ENCODE results near the gene CD58.
"Not testable (repeated sequence)": the region's sequence is repeated elsewhere in the genome, so short reads cannot be mapped to it uniquely, and the experiment has no call there.

GRCh38 chr1:116606067-116606466 is 35.2 kb upstream of the CD58 start:
- not testable (repeated sequence) for TF ChIP-seq CTCF (IDR thresholded peaks at IDR 0.05); ELF4 (CRISPR knock-in tag; IDR thresholded peaks at IDR 0.05; ENCODE audit: low read depth); MXD4 (CRISPR knock-in tag; IDR thresholded peaks at IDR 0.05; ENCODE audit: borderline replicate concordance); CBFB (CRISPR knock-in tag; IDR thresholded peaks at IDR 0.05; ENCODE audit: low read depth); IRF1 (CRISPR knock-in tag; IDR thresholded peaks at IDR 0.05); NR1H2 (CRISPR knock-in tag; IDR thresholded peaks at IDR 0.05); CREB1 (CRISPR knock-in tag; IDR thresholded peaks at IDR 0.05); ZNF532 (CRISPR knock-in tag; IDR thresholded peaks at IDR 0.05; ENCODE audit: borderline replicate concordance); PRDM15 (CRISPR knock-in tag; IDR thresholded peaks at IDR 0.05); MAX (CRISPR knock-in tag; IDR thresholded peaks at IDR 0.05)
